ENCODE measurements around the gene NAAA. TPM values are rescaled to one million over a fixed set of nuclear protein-coding genes. Genes with fewer than 3 reads are reported as not detected.

NAAA gene
- total and polyA plus RNA-seq, 2 donors (not counting 1 experiment from before 2014, with no cell fraction given): 51.4 to 55.2 TPM

- DNase-seq (no peak), ATAC-seq (ENCODE audit: low read depth) (no peak)
- Histone ChIP-seq H3K36me3 (replicated peaks in 1 of 2; ENCODE audit: control extremely low read depth in 1 of 2, control insufficient read depth in 1 of 2, extremely low read depth in 1 of 2, insufficient read depth in 2 of 2, low read length in 1 of 2) (peaks cover 0 to 65% of the 10 kb centered on the region in 2 experiments), H3K9me3 (ENCODE audit: control extremely low read depth in 1 of 3, control insufficient read depth in 2 of 3, insufficient read depth in 1 of 3, low read length in 2 of 3) (no peaks in the 10 kb centered on the region), H3K4me2 (replicated peaks; ENCODE audit: low read depth, low read length, poor library complexity, severe bottlenecking) (no peak overlapping the region), H2AFZ (ENCODE audit: insufficient read depth, low read depth, low read length, poor library complexity, severe bottlenecking) (no peak overlapping the region), H3K79me2 (ENCODE audit: control insufficient read depth, insufficient read depth, low read length) (no peaks in the 10 kb centered on the region), H3K4me3 (ENCODE audit: control extremely low read depth in 1 of 5, extremely low read depth in 1 of 5, insufficient read depth in 1 of 5, low read depth in 2 of 5, low read length in 4 of 5) (no peak overlapping the region), H3K9ac (ENCODE audit: low read length) (no peak overlapping the region), H3K27me3 (replicated peaks in 1 of 4; ENCODE audit: control extremely low read depth in 1 of 4, control insufficient read depth in 3 of 4, insufficient read depth in 4 of 4, low read length in 3 of 4) (no peaks in the 10 kb centered on the region), H4K20me1 (ENCODE audit: control insufficient read depth, insufficient read depth, low read length, poor library complexity, severe bottlenecking) (no peaks in the 10 kb centered on the region), H3K4me1 (ENCODE audit: control insufficient read depth in 2 of 2, insufficient read depth in 2 of 2, low read length in 2 of 2) (no peaks in the 10 kb centered on the region), H3K27ac (ENCODE audit: low read length in 2 of 2) (no peak overlapping the region)
- intact Hi-C loops (cut with micrococcal nuclease): no loop called here
- Mint-ChIP-seq H3K27me3 (no peaks in the 10 kb centered on the region), H3K9me3 (ENCODE audit: insufficient read depth) (no peaks in the 10 kb centered on the region), H3K4me1 (no peaks in the 10 kb centered on the region), H3K4me3 (no peak overlapping the region), H3K27ac (no peak overlapping the region)
- no peak for TF ChIP-seq CTCF (IDR thresholded peaks at IDR 0.05)
- no peak for TF ChIP-seq EZH2 (IDR thresholded peaks at IDR 0.05; ENCODE audit: borderline replicate concordance, insufficient read depth, low read depth, low read length, poor library complexity, severe bottlenecking)
- CTCF ChIA-PET: no interaction called here
- POLR2A ChIA-PET: no interaction called here
- 96% methylated on average over 4 of the region's 5 CpGs for WGBS (ENCODE audit: insufficient coverage)
Measured at GRCh38 chr4:75924309-75924827, 16.4 kb downstream of the NAAA start.

- no peak overlapping the region for H3K27ac Mint-ChIP-seq
- H3K27me3 Mint-ChIP-seq: no peaks in the 10 kb centered on the region
- Histone ChIP-seq H2AFZ (ENCODE audit: insufficient read depth, low read depth, low read length, poor library complexity, severe bottlenecking) (no peak overlapping the region), H3K36me3 (replicated peaks in 1 of 2; ENCODE audit: control extremely low read depth in 1 of 2, control insufficient read depth in 1 of 2, extremely low read depth in 1 of 2, insufficient read depth in 2 of 2, low read length in 1 of 2) (peaks cover 0 to 60% of the 10 kb centered on the region in 2 experiments), H3K4me3 (ENCODE audit: control extremely low read depth in 1 of 5, extremely low read depth in 1 of 5, insufficient read depth in 1 of 5, low read depth in 2 of 5, low read length in 4 of 5) (no peak overlapping the region), H3K9ac (ENCODE audit: low read length) (no peak overlapping the region), H3K79me2 (ENCODE audit: control insufficient read depth, insufficient read depth, low read length) (no peaks in the 10 kb centered on the region), H3K9me3 (ENCODE audit: control extremely low read depth in 1 of 3, control insufficient read depth in 2 of 3, insufficient read depth in 1 of 3, low read length in 2 of 3) (no peaks in the 10 kb centered on the region), H3K4me2 (replicated peaks; ENCODE audit: low read depth, low read length, poor library complexity, severe bottlenecking) (no peak overlapping the region), H3K4me1 (ENCODE audit: control insufficient read depth in 2 of 2, insufficient read depth in 2 of 2, low read length in 2 of 2) (no peaks in the 10 kb centered on the region), H3K27me3 (replicated peaks in 1 of 4; ENCODE audit: control extremely low read depth in 1 of 4, control insufficient read depth in 3 of 4, insufficient read depth in 4 of 4, low read length in 3 of 4) (no peaks in the 10 kb centered on the region), H4K20me1 (ENCODE audit: control insufficient read depth, insufficient read depth, low read length, poor library complexity, severe bottlenecking) (no peaks in the 10 kb centered on the region), H3K27ac (ENCODE audit: low read length in 2 of 2) (no peak overlapping the region)
- H3K9me3 Mint-ChIP-seq (ENCODE audit: insufficient read depth): no peaks in the 10 kb centered on the region
- no peak overlapping the region for H3K4me3 Mint-ChIP-seq
- intact Hi-C loops (cut with micrococcal nuclease): no loop called here
- H3K4me1 Mint-ChIP-seq: no peaks in the 10 kb centered on the region
- no peak for ATAC-seq (ENCODE audit: low read depth)
- TF ChIP-seq EZH2 (IDR thresholded peaks at IDR 0.05; ENCODE audit: borderline replicate concordance, insufficient read depth, low read depth, low read length, poor library complexity, severe bottlenecking) (no peak), CTCF (IDR thresholded peaks at IDR 0.05) (no peak)
- CTCF ChIA-PET: no interaction called here
- no peak for DNase-seq
- POLR2A ChIA-PET: no interaction called here
- WGBS (ENCODE audit: insufficient coverage): no CpG with 5 or more reads among the region's 1 CpG
Measured at GRCh38 chr4:75922588-75922987, 18.2 kb downstream of the NAAA start.
